IMR-90 (cell line): ENCODE measurements around the gene SPDEF.

Experiments used
- CHD1 ChIP-seq: IDR thresholded peaks from 2 replicates; pipeline ENCODE4 v1.6.1; 2012; ENCODE audit warnings: low read depth, low read length, improper control_type of control experiment
- CTCF ChIP-seq: conservative IDR thresholded peaks from 2 replicates; pipeline ENCODE4 v1.5.1; 2012; ENCODE audit warnings: mild to moderate bottlenecking, low read depth, low read length, improper control_type of control experiment
- POLR2A ChIP-seq: IDR thresholded peaks from 2 replicates; pipeline ENCODE4 v1.6.1; 2012; ENCODE audit warnings: mild to moderate bottlenecking, low read depth, low read length
- RAD21 ChIP-seq: IDR thresholded peaks from 2 replicates; pipeline ENCODE4 v1.6.1; 2012; ENCODE audit warnings: low read length, improper control_type of control experiment
- RCOR1 ChIP-seq: IDR thresholded peaks from 2 replicates; pipeline ENCODE4 v1.6.1; 2012; ENCODE audit warnings: mild to moderate bottlenecking, low read length, improper control_type of control experiment; ENCODE audit not compliant: insufficient replicate concordance

GRCh38 chr6:34572021-34572420 is 15.9 kb upstream of the SPDEF start:
- TF ChIP-seq CHD1 (no peak), CTCF (no peak), POLR2A (no peak), RAD21 (no peak), RCOR1 (no peak)
